Spinal cord (tissue), 10 donors: ENCODE measurements around the gene UNC13D. TPM values are rescaled to one million over a fixed set of nuclear protein-coding genes. Genes with fewer than 3 reads are reported as not detected.

Source experiments
- DNase-seq, 6 donors: peaks; one replicate each; pipeline versions ENCODE4 v3.0.0 to v3.0.0-alpha.2; 2013 to 2015; ENCODE audit warnings: low spot score in 6 of 6, low read depth in 4 of 6
- H3K27ac ChIP-seq: one replicate; pipeline ENCODE4 v1.5.1; 2013; ENCODE audit warnings: low read depth, low read length, control low read depth
- H3K27me3 ChIP-seq: one replicate; pipeline ENCODE4 v1.6.1; 2013; ENCODE audit warnings: low read length; ENCODE audit not compliant: control insufficient read depth, insufficient read depth
- H3K36me3 ChIP-seq: one replicate; pipeline ENCODE4 v1.6.1; 2013; ENCODE audit warnings: low read length; ENCODE audit not compliant: control insufficient read depth, insufficient read depth
- H3K4me1 ChIP-seq: one replicate; pipeline ENCODE4 v1.6.1; 2013; ENCODE audit warnings: low read length; ENCODE audit not compliant: control insufficient read depth, insufficient read depth
- H3K4me3 ChIP-seq: one replicate; pipeline ENCODE4 v1.5.1; 2013; ENCODE audit warnings: low read depth, low read length, control low read depth
- H3K9me3 ChIP-seq: one replicate; pipeline ENCODE4 v1.6.1; 2013; ENCODE audit warnings: low read length; ENCODE audit not compliant: control insufficient read depth, insufficient read depth
- WGBS: methylation state at CpG from one replicate; pipeline ENCODE4 v1.1.5; 2013; ENCODE audit warnings: missing lambda C conversion rate; ENCODE audit not compliant: insufficient coverage; 5-methylcytosine and 5-hydroxymethylcytosine counted together
- polyA plus RNA-seq, 2 donors: library from polyadenylated mRNA; unstranded; fragments of 120-200 nt; gene quantifications; one replicate each; pipeline ENCODE4 v1.2.1, GENCODE V29; 2013; ENCODE audit not compliant: insufficient read length in 2 of 2
- total RNA-seq, 2 donors: library from RNA; depleted of rRNA in 1 of 2; stranded (reverse); fragments of 120-200 nt in 1 of 2; fragments of >200 nt in 1 of 2; gene quantifications; one replicate each; pipeline versions ENCODE4 v1.2.3 to v1.2.4, GENCODE V29; 2013 to 2014
- donor health status: healthy.

The UNC13D gene
- total and polyA plus RNA-seq, 4 donors, result 3.1 to 6.1 (median 4.6) TPM

DNA sequence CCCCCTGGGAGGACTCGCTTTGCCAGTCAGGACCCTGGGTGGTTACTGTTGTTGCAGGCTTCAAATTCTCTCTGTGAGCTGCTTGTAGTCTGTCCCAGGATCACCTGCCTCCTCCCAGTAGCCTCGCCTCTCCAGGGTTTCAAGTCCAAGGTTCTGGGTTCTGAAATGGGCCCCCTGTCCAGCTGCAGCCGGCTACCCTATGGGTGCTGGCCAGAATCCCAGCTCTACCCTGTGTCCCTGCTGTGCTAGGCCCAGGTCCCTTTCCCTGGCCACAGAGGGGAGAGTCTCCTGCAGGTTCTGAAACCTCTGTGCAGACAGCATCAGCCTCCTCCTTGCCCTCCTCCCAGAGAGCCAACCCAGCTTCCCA lies 21.4 kb downstream of the UNC13D start:
- Histone ChIP-seq H3K27me3 (no peaks in the 10 kb centered on the region), H3K27ac (peak overlapping the region; percentile 6), H3K9me3 (no peaks in the 10 kb centered on the region), H3K4me1 (peaks cover 51% of the 10 kb centered on the region), H3K4me3 (no peak overlapping the region), H3K36me3 (peaks cover 95% of the 10 kb centered on the region)
- DNase-seq, result no peak
- WGBS, result 60% methylated on average over 3 of the region's 3 CpGs

DNA sequence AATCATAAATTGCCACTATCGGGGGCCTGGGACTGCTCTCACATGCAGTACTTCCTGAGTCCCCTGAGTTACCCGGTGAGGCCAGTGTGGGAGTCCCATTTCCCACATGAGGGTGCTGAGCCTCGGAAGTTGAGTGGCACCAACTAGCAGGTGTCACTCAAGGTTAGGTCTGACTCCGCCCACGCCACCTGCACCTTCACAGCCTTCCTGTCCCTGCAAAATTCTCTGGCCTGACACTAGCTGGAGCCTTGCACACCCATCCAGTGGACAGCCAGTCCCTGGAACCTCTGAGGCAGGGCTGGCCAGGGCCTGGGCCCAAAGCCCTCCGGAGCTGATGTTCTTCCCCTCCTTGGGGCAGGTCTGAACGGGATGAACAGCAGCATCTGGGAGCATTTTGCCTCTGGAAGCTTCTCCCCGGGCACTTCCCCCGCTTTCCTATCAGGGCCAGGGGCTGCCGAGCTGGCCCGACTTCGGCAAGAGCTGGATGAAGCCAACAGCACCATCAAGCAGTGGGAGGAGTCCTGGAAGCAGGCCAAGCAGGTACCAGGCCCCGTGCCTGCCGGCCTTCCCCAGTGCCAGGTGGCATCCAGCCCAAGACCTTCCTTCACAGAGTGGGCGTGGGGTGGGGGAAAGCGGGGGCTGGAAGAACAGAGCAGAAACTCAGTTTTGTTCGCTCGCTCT lies 21.9 kb downstream of the UNC13D start:
- Histone ChIP-seq H3K27me3 (no peaks in the 10 kb centered on the region), H3K9me3 (no peaks in the 10 kb centered on the region), H3K4me3 (no peak overlapping the region), H3K36me3 (peaks cover 100% of the 10 kb centered on the region), H3K27ac (no peak overlapping the region), H3K4me1 (peaks cover 46% of the 10 kb centered on the region)
- 56% methylated on average over 18 of the region's 18 CpGs for WGBS
- peak in 2 of 6 donors; percentile 42 to 69 for DNase-seq

DNA sequence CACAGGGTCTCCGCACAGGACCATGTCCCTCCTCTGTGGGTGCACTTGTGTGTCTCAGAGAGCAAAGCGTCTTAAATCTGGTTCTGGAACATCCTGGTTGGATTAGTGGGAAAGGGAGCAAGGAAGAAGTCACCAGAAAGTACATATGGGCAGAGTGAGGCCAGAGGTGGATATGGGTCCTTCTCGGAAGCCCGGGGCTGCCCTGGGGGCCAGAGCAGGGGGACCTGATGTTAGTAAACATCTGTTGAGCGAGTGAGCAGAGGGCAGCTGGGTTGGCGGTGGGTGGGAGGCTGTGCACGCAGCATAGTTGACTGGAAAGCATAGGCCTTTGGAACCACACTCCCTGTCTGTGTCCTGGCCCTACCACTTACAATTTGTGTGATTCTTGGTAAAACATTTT lies 22.7 kb downstream of the UNC13D start:
- DNase-seq, result no peak
- WGBS, result 94% methylated on average over 7 of the region's 7 CpGs
- Histone ChIP-seq H3K36me3 (peaks cover 100% of the 10 kb centered on the region), H3K27ac (no peak overlapping the region), H3K9me3 (no peaks in the 10 kb centered on the region), H3K4me3 (no peak overlapping the region), H3K4me1 (peaks cover 39% of the 10 kb centered on the region), H3K27me3 (no peaks in the 10 kb centered on the region)

DNA sequence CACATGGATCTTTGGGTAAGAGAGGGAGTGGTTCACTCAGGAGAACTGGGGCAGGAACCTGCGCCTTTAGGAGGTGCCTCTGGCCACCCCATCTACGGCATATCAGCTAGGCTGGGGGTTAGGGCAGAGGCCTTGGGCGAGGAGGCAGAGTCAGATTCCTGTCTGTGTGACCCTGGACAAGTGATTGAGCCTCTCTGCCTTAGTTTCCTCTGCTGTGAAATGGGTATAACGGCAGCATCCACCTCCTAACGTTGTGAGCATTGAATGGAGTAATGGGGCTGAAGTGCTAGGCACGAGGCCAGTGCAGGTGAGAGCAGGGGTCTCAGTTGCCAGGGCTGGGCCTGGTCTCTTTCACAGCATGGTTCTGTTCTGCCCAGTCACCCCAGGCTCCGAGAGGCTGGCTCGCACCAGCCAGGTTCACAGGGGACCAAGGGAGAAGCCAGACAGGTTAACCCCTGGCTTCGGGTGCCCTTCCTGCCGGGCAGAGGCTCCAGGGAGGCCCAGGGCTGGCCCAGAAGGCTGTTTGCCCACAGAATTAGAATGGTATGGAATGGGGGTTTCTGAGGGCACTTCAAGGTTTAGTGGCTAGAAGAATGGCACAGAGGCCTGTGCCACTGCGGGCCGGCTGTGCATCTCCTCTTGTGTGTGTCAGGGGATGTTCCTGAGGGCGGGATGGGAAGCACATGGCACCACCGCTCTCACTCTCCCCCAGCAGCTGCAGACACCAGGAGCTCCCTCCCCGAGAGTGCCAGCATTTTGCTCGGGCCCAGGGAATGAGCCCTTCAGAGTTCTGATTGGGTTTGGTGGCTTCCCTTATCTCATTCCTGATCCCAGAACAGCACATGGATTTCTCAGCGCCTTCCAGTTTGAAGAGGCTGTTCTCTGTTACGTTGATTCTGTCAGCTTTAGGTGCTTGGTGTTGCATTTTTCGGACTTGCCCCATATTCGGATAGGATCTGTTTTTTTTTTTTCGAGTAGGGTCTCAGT lies 23.8 kb downstream of the UNC13D start:
- Histone ChIP-seq H3K36me3 (peaks cover 96% of the 10 kb centered on the region), H3K4me3 (no peak overlapping the region), H3K27ac (no peak overlapping the region), H3K27me3 (no peaks in the 10 kb centered on the region), H3K4me1 (peaks cover 30% of the 10 kb centered on the region), H3K9me3 (no peaks in the 10 kb centered on the region)
- WGBS, result 87% methylated on average over 17 of the region's 21 CpGs
- no peak for DNase-seq

DNA sequence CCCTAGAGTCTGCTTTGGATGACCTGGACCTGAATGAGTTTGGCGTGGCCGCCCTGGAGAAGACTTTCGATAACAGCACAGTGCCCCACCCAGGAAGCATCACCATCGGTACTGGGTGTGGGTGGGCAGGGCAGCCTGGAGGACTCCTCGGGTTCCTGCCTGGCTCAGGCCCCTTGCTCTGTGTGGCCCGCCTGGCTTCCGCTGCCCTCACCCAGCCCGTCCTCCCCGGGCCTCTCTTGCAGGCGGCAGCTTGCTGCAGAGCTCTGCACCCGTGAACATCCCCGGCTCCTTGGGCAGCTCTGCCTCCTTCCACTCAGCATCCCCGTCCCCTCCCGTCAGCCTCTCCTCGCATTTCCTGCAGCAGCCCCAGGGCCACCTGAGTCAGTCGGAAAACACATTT lies 24.5 kb downstream of the UNC13D start:
- WGBS, result 94% methylated on average over 12 of the region's 16 CpGs
- no peak overlapping the region for H3K27ac ChIP-seq
- H3K27me3 ChIP-seq, result no peaks in the 10 kb centered on the region
- no peaks in the 10 kb centered on the region for H3K9me3 ChIP-seq
- H3K4me3 ChIP-seq, result no peak overlapping the region
- no peak for DNase-seq
- H3K36me3 ChIP-seq, result peaks cover 96% of the 10 kb centered on the region
- H3K4me1 ChIP-seq, result peaks cover 24% of the 10 kb centered on the region

DNA sequence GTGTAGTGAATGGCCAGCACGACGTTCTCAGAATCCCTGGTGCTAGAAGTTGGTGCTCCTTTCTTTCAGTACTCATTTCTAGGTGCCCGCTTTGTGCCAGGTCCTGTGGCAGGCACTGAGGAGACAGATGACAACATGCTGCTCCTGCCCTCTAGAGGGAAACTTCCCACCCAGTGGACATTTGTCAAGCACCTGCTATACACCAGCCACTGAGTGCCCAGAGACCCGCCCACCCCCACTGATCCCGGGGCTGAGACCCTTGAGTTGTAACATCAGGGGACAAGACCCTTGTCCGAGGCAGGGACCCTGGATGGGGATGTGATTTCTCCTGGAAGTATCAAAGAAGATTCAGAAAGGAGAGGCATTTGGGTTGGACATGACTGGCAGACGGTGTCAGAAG lies 25.1 kb downstream of the UNC13D start:
- H3K4me1 ChIP-seq, result peaks cover 22% of the 10 kb centered on the region
- no peaks in the 10 kb centered on the region for H3K27me3 ChIP-seq
- 92% methylated on average over 6 of the region's 7 CpGs for WGBS
- no peak for DNase-seq
- no peak overlapping the region for H3K27ac ChIP-seq
- peaks cover 96% of the 10 kb centered on the region for H3K36me3 ChIP-seq
- no peak overlapping the region for H3K4me3 ChIP-seq
- H3K9me3 ChIP-seq, result no peaks in the 10 kb centered on the region

DNA sequence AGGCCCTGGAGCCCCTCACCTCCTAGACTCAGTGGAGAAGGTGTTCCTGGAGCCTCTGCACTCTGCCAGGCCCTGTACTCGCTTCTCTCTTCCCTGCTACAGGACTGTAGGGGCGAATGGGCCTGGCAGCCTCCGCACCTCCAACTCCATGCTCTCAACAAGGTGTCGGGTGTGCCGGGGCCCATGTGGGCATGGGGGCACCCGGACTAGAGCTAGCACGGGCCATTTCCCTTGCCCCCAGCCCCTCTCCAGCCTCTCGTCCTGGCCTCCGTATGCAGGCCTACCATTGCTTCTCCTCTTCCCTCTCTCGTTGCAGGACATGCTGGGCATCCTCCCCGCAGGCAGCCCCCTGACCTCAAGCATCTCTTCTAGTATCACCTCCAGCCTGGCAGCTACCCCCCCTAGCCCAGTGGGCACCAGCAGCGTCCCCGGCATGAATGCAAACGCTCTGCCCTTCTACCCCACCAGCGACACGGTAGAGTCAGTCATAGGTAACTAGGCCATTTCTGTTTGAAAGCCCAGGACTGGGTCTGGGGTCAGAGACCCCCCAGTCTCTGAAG lies 25.8 kb downstream of the UNC13D start:
- H3K4me3 ChIP-seq, result no peak overlapping the region
- peaks cover 18% of the 10 kb centered on the region for H3K4me1 ChIP-seq
- DNase-seq, result no peak
- no peaks in the 10 kb centered on the region for H3K9me3 ChIP-seq
- no peak overlapping the region for H3K27ac ChIP-seq
- 94% methylated on average over 16 of the region's 16 CpGs for WGBS
- H3K36me3 ChIP-seq, result peaks cover 96% of the 10 kb centered on the region
- H3K27me3 ChIP-seq, result no peaks in the 10 kb centered on the region

DNA sequence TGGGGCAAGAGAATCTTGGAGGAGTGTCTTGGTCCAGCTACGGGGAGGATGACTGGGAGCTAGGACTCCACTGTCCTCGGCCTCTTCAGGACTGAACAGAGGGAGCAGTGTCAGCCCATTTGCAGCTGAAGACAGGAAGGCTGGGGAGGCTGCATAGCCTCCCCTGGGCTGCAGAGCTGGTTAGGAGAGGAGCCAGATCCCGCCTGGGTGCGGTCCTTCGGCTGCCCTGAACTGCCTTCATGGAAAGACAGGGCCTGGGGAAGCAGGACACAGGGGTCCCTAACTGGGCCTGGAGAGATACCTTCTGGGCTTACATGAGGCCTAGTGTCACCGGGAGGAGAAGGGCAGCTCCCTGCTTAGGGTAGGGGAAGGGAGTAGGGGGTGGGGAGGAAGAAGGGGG lies 26.6 kb downstream of the UNC13D start:
- WGBS, result 93% methylated on average over 6 of the region's 6 CpGs
- Histone ChIP-seq H3K36me3 (peaks cover 96% of the 10 kb centered on the region), H3K9me3 (no peaks in the 10 kb centered on the region)

DNA sequence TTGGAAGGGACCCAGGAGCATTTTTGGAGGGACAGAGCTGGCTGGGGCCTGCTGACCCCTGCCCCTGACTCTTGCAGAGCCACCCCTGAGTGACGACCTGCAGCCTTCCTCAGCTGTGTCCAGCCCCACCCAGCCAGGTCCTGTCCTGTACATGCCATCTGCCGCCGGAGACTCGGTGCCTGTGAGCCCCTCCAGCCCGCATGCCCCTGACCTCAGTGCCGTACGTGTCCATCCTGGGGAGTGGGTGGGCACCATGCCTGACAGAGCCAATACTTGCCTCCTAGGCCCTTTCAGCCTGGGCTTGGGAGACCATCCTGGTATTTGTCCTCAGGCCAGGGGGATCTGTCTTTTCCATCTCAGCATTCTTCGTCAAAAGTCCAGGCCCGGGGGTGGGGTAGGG lies 27.5 kb downstream of the UNC13D start:
- no peak for DNase-seq
- Histone ChIP-seq H3K4me1 (peaks cover 3% of the 10 kb centered on the region), H3K4me3 (no peak overlapping the region), H3K36me3 (peaks cover 96% of the 10 kb centered on the region), H3K27ac (no peak overlapping the region), H3K27me3 (no peaks in the 10 kb centered on the region), H3K9me3 (no peaks in the 10 kb centered on the region)
- 96% methylated on average over 9 of the region's 9 CpGs for WGBS

More for the DNA sequence above, 26.6 kb downstream of the UNC13D start:
- H3K27ac ChIP-seq, result no peak overlapping the region
- H3K4me1 ChIP-seq, result peaks cover 11% of the 10 kb centered on the region
- DNase-seq, result no peak
- no peaks in the 10 kb centered on the region for H3K27me3 ChIP-seq
- no peak overlapping the region for H3K4me3 ChIP-seq
